Vagina (tissue), 2 donors: ENCODE results near the gene TYSND1. TPM values are rescaled to one million over a fixed set of nuclear protein-coding genes. Genes with fewer than 3 reads are reported as not detected.
"Not testable (repeated sequence)": the region's sequence is repeated elsewhere in the genome, so short reads cannot be mapped to it uniquely, and the experiment has no call there.

Experiments
- DNase-seq, 2 donors: peaks; one replicate each; pipeline ENCODE4 v3.0.0-alpha.2; 2017; ENCODE audit errors: extremely low spot score in 2 of 2
- H3K27ac ChIP-seq: fragments of 200-600 bp; sonication (generic); one replicate; pipeline ENCODE4 v1.5.1; 2019
- H3K27me3 ChIP-seq: fragments of 200-600 bp; sonication (generic); one replicate; pipeline ENCODE4 v1.5.1; 2019
- H3K36me3 ChIP-seq, 2 donors: fragments of 200-600 bp; sonication (generic); one replicate each; pipeline ENCODE4 v1.5.1; 2017 to 2019
- H3K4me1 ChIP-seq: fragments of 200-600 bp; sonication (generic); one replicate; pipeline ENCODE4 v1.5.1; 2019
- H3K4me3 ChIP-seq, 2 donors: fragments of 200-600 bp; sonication (generic); 1 replicate in 1 of 2; 2 replicates in 1 of 2; pipeline ENCODE4 v1.5.1; 2016 to 2019
- H3K9me3 ChIP-seq: fragments of 200-600 bp; sonication (generic); one replicate; pipeline ENCODE4 v1.5.1; 2019
- POLR2A ChIP-seq, 2 donors: fragments of 450-650 bp; IDR thresholded peaks; one replicate each; pipeline ENCODE4 v1.6.1; 2017; ENCODE audit warnings: antibody characterized with exemption in 2 of 2, mild to moderate bottlenecking in 2 of 2, moderate library complexity in 2 of 2
- POLR2AphosphoS5 ChIP-seq, 2 donors: sonication (generic); formaldehyde crosslinking; IDR thresholded peaks; one replicate each; pipeline ENCODE4 v1.9.0; 2017; ENCODE audit warnings: antibody characterized with exemption in 2 of 2, mild to moderate bottlenecking in 2 of 2, low read depth in 1 of 2; ENCODE audit not compliant: insufficient read depth in 1 of 2
- intact Hi-C: fragments of 100-400 bp; cut with DNase I; formaldehyde crosslinking; loops from one replicate; pipeline ENCODE4 v1.15.1; 2023
- total RNA-seq: library from RNA; depleted of rRNA; stranded (reverse); fragments of >200 nt; gene quantifications from one replicate; pipeline ENCODE4 v1.2.3, GENCODE V29; 2016
- TF ChIP-seq, protein P1 (sequence below), 3 experiments: fragments of 450-650 bp in 2 of 3; fragments of 200-600 bp in 1 of 3; sonication (generic) in 1 of 3; IDR thresholded peaks; one replicate each; pipeline ENCODE4 v1.5.1; 2017 to 2019; ENCODE audit warnings: antibody characterized with exemption in 3 of 3, mild to moderate bottlenecking in 2 of 3, moderate library complexity in 2 of 3

TYSND1 gene
- total RNA-seq, 1 donor from 2014 or later: 15.7 TPM

DNA sequence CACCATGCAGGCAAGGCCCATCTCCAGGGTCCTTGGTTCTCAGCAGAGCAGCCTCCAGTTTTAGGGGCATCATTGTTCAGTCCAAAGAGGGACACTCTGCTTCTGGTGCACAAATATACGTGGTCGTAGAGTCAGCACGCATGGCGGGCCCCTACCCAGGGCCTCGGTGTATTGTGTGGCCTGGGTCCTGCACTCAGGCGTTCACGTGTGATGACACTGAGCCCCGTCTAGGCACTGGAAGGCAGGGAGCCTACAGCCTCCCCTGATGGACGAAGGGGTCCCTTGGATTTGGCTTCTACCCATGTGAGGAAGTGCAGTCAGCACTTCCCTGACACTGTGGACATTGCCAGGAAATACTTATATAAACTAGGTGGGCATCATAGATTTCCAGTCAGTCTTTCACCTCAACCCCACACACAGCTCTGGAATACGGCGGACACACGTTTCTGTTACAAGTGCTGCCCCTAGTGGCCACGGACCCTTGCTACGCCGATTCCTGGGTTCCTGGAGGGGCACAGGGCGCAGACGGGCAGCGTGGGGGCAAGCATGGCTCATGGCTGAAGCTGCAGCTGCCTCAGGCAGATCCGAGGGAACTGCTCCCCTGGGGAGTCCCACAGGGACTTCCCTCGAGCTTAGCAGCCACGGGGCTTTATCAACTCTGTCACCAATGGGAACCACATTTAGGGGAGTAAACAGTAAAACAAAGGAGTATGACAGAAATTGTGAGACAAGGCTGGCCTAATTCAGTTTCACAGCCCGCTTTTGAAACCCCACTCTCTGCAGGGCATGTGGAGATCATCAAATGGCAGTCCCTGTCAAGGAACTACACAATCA lies 39.3 kb downstream of the TYSND1 start:
- no peak overlapping the region for H3K4me3 ChIP-seq
- H3K27me3 ChIP-seq: no peaks in the 10 kb centered on the region
- no peak overlapping the region for H3K27ac ChIP-seq
- no peaks in the 10 kb centered on the region for H3K9me3 ChIP-seq
- no peaks in the 10 kb centered on the region for H3K4me1 ChIP-seq
- peaks cover 0 to 14% of the 10 kb centered on the region in 2 donors for H3K36me3 ChIP-seq
- DNase-seq: no peak
- TF ChIP-seq, protein P1, sequence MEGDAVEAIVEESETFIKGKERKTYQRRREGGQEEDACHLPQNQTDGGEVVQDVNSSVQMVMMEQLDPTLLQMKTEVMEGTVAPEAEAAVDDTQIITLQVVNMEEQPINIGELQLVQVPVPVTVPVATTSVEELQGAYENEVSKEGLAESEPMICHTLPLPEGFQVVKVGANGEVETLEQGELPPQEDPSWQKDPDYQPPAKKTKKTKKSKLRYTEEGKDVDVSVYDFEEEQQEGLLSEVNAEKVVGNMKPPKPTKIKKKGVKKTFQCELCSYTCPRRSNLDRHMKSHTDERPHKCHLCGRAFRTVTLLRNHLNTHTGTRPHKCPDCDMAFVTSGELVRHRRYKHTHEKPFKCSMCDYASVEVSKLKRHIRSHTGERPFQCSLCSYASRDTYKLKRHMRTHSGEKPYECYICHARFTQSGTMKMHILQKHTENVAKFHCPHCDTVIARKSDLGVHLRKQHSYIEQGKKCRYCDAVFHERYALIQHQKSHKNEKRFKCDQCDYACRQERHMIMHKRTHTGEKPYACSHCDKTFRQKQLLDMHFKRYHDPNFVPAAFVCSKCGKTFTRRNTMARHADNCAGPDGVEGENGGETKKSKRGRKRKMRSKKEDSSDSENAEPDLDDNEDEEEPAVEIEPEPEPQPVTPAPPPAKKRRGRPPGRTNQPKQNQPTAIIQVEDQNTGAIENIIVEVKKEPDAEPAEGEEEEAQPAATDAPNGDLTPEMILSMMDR (IDR thresholded peaks at IDR 0.05): peak in 1 of 3 experiments; percentile 18
- no peak for TF ChIP-seq POLR2A (IDR thresholded peaks at IDR 0.05)
- intact Hi-C loops: no loop called here

DNA sequence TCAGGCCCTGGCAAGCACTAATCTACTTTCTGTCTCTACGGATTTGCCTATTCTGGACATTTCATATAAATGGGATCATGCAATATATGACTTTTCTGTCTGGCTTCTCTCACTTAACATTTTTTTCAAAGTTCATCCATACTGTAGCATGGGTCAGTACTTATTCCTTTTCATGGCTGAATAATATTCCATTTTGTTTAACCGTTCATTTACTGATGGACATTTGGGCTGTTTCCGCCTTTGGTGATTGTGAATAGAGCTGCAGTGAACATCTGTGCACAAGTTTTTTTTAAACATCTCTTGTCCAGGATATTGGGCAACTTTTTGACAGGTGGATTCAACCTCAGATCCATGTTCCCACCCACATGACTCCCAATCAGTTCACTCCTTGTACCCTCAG lies 44.8 kb downstream of the TYSND1 start:
- no peaks in the 10 kb centered on the region for H3K4me1 ChIP-seq
- H3K36me3 ChIP-seq: peaks cover 0 to 23% of the 10 kb centered on the region in 2 donors
- intact Hi-C loops: no loop called here
- no peaks in the 10 kb centered on the region for H3K9me3 ChIP-seq
- no peak for DNase-seq
- H3K27me3 ChIP-seq: no peaks in the 10 kb centered on the region
- H3K4me3 ChIP-seq: no peak overlapping the region
- TF ChIP-seq, protein P1 (IDR thresholded peaks at IDR 0.05): no peak
- TF ChIP-seq POLR2AphosphoS5 (IDR thresholded peaks at IDR 0.05; ENCODE audit: insufficient read depth in 1 of 2, low read depth in 1 of 2) (no peak), POLR2A (IDR thresholded peaks at IDR 0.05) (no peak)
- no peak overlapping the region for H3K27ac ChIP-seq

GRCh38 chr10:70101068-70101562 lies 45.4 kb downstream of the TYSND1 start:
- H3K36me3 ChIP-seq: peaks cover 0 to 23% of the 10 kb centered on the region in 2 donors
- intact Hi-C loops, H3K4me3 ChIP-seq, H3K27ac ChIP-seq, H3K9me3 ChIP-seq, H3K27me3 ChIP-seq, DNase-seq, H3K4me1 ChIP-seq: not testable (repeated sequence)

DNA sequence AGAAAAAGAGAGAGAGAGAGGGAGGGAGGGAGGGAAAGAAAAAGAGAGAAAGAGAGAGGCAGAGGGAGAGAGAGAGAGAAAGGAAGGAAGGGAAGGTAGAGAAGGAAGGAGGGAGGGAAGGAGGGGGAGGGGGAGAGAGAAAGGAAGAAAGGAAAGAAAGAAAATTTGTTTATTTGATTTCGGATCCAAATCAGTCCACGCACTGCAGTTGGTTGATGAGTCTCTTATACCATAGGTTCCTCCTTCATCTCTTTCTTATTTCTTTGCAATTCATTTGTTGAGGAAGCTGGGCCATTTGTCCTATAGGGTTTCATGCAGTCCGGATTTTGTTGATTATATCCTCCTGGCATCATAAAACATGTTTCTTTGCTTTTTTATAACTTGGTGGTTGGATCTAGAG lies 48.2 kb downstream of the TYSND1 start:
- H3K36me3 ChIP-seq: peaks cover 0 to 32% of the 10 kb centered on the region in 2 donors
- H3K4me3 ChIP-seq: no peak overlapping the region
- no peaks in the 10 kb centered on the region for H3K9me3 ChIP-seq
- intact Hi-C loops: no loop called here
- no peak for TF ChIP-seq POLR2AphosphoS5 (IDR thresholded peaks at IDR 0.05; ENCODE audit: insufficient read depth in 1 of 2, low read depth in 1 of 2)
- TF ChIP-seq, protein P1 (IDR thresholded peaks at IDR 0.05): no peak
- TF ChIP-seq POLR2A (IDR thresholded peaks at IDR 0.05): no peak
- no peak for DNase-seq
- H3K27ac ChIP-seq: no peak overlapping the region
- H3K4me1 ChIP-seq: no peaks in the 10 kb centered on the region
- no peaks in the 10 kb centered on the region for H3K27me3 ChIP-seq

DNA sequence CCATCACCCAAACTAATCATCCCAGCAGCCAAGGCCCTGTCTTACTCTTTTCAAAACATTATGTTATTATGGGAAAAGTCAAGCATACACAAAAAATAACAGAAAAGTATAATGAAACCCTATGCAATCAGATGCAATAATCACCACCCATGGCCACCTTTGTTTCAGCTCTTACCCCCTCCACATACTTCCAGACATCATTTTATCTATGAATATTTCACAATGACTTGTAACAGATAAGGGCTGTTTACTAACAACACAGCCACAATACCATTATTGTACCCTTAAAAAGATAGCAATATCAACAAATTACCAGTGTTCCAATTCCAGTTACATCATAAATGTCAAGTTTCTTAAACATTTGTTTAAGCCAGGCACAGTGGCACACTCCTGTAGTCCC lies 49.0 kb downstream of the TYSND1 start:
- H3K36me3 ChIP-seq: peaks cover 0 to 39% of the 10 kb centered on the region in 2 donors
- H3K9me3 ChIP-seq: no peaks in the 10 kb centered on the region
- TF ChIP-seq POLR2AphosphoS5 (IDR thresholded peaks at IDR 0.05; ENCODE audit: insufficient read depth in 1 of 2, low read depth in 1 of 2) (no peak), POLR2A (IDR thresholded peaks at IDR 0.05) (no peak)
- TF ChIP-seq, protein P1 (IDR thresholded peaks at IDR 0.05): no peak
- no peak for DNase-seq
- no peaks in the 10 kb centered on the region for H3K27me3 ChIP-seq
- H3K27ac ChIP-seq: no peak overlapping the region
- H3K4me3 ChIP-seq: no peak overlapping the region
- intact Hi-C loops: no loop called here
- no peaks in the 10 kb centered on the region for H3K4me1 ChIP-seq
